AG04450 (cell line): ENCODE data around the gene CBL. TPM values are rescaled to one million over a fixed set of nuclear protein-coding genes. Genes with fewer than 3 reads are reported as not detected.

ENCODE experiments used
- CTCF ChIA-PET: fragments of 300-600, 350-600 bp; formaldehyde crosslinking; extraction: SDS; loops from one replicate; lab custom pipeline; 2022; ENCODE audit warnings: antibody characterized with exemption, inconsistent platforms; lab: Charles Lee
- POLR2A ChIA-PET: fragments of 350-600 bp; formaldehyde crosslinking; extraction: SDS; loops from one replicate; lab custom pipeline; 2021; ENCODE audit warnings: antibody characterized with exemption, inconsistent platforms; lab: Yijun Ruan, JAX
- DNase-seq: peaks from one replicate; pipeline ENCODE4 v3.0.0-alpha.2; 2011; ENCODE audit warnings: low read depth, low spot score
- H3K27ac ChIP-seq: one replicate; pipeline ENCODE4 v1.5.1; 2012; ENCODE audit warnings: low read depth, low read length, control low read depth
- H3K27me3 ChIP-seq: one replicate; pipeline ENCODE4 v1.6.0; 2012; ENCODE audit warnings: low read length; ENCODE audit not compliant: control insufficient read depth, insufficient read depth
- H3K4me3 ChIP-seq: 2 replicates; pipeline ENCODE4 v1.5.1; 2011; ENCODE audit warnings: mild to moderate bottlenecking, low read depth, low read length, control low read depth
- H3K9me3 ChIP-seq: 2 replicates; pipeline ENCODE4 v1.5.1; 2012; ENCODE audit warnings: low read length; ENCODE audit not compliant: control insufficient read depth, insufficient read depth
- CTCF ChIP-seq: IDR thresholded peaks from 2 replicates; pipeline ENCODE4 v1.5.1; 2011; ENCODE audit warnings: low read depth, low read length, control low read depth, inconsistent platforms
- polyA plus RNA-seq: library from polyadenylated mRNA; depleted of rRNA; stranded (reverse); fragments of >200 nt; gene quantifications from 2 replicates; pipeline ENCODE4 v1.2.3, GENCODE V29; 2011

Gene CBL
- polyA plus RNA-seq, 1 experiment: 24.3 TPM

GRCh38 chr11:119168471-119169281, 37.5 kb upstream of the CBL start, which contains the start of gene NLRX1:
TSS of gene NLRX1 (plus strand) at chr11:119168725. CDS start at chr11:119171404, 2,679 bp downstream.
- TF ChIP-seq CTCF: peak; percentile 85
- H3K9me3 ChIP-seq: no peaks in the 10 kb centered on the region
- peak within 1 kb of the TSS; percentile 52 for H3K27ac ChIP-seq
- no peaks in the 10 kb centered on the region for H3K27me3 ChIP-seq
- peak within 1 kb of the TSS; percentile 64 for H3K4me3 ChIP-seq
- DNase-seq: peak; percentile 39
- ChIA-PET POLR2A (interaction anchor here (0.6 to 1.3 kb wide), 8 partner anchors 12 to 140 kb away, joined by 3 to 6 read pairs (median 3); partner anchors contain the start of gene C2CD2L), CTCF (interaction anchor here (0.6 to 1.9 kb wide), 18 partner anchors 9 to 172 kb away, joined by 3 to 19 read pairs (median 3); partner anchors contain the start of genes C1QTNF5, CBL and DPAGT1)

GRCh38 chr11:119169282-119169719, 36.8 kb upstream of the CBL start:
- POLR2A ChIA-PET: interaction anchor here (0.6 to 1.3 kb wide), 8 partner anchors 12 to 140 kb away, joined by 3 to 6 read pairs (median 3); partner anchors contain the start of gene C2CD2L
- Histone ChIP-seq H3K27me3 (no peaks in the 10 kb centered on the region), H3K4me3 (peak overlapping the region; percentile 64), H3K27ac (peak overlapping the region; percentile 52), H3K9me3 (no peaks in the 10 kb centered on the region; the same call in 1 of the 2 replicates)
- no peak for DNase-seq
- CTCF ChIA-PET: interaction anchor here (0.6 to 1.9 kb wide), 19 partner anchors 8 to 964 kb away, joined by 3 to 19 read pairs (median 3); partner anchors contain the start of genes C1QTNF5, CBL and DPAGT1
- TF ChIP-seq CTCF: no peak

- Histone ChIP-seq H3K27ac (no peak overlapping the region), H3K9me3 (no peaks in the 10 kb centered on the region; the same call in 1 of the 2 replicates), H3K4me3 (no peak overlapping the region), H3K27me3 (no peaks in the 10 kb centered on the region)
- TF ChIP-seq CTCF: no peak
- POLR2A ChIA-PET: no interaction called here
- CTCF ChIA-PET: interaction anchor here (3.4 kb wide), 1 partner anchor 33 kb away, joined by 18 read pairs; the partner anchor contains the start of gene CBL
- no peak for DNase-seq
Measured at GRCh38 chr11:119172513-119172912, 33.6 kb upstream of the CBL start.

GRCh38 chr11:119173453-119173852, 32.7 kb upstream of the CBL start:
- ChIA-PET POLR2A (no interaction called here), CTCF (interaction anchor here (2.7 to 3.4 kb wide), 2 partner anchors 23 to 32 kb away, joined by 11 to 18 read pairs; partner anchors contain the start of gene CBL)
- H3K9me3 ChIP-seq: no peaks in the 10 kb centered on the region; the same call in 1 of the 2 replicates
- H3K4me3 ChIP-seq: no peak overlapping the region
- no peak overlapping the region for H3K27ac ChIP-seq
- no peaks in the 10 kb centered on the region for H3K27me3 ChIP-seq
- no peak for DNase-seq
- TF ChIP-seq CTCF: no peak
